DND-41 (cell line): ENCODE results near the gene RHBDF2.
A peak's percentile ranks its signal among the peaks of the same experiment; 100 is the strongest.

Experiments used
- EZH2 ChIP-seq: IDR thresholded peaks from 3 replicates; pipeline ENCODE4 v1.6.1; 2012; ENCODE audit warnings: borderline replicate concordance, low read depth, mild to moderate bottlenecking, moderate library complexity, low read length, inconsistent platforms; ENCODE audit not compliant: severe bottlenecking
- TF ChIP-seq, protein P1 (sequence below): IDR thresholded peaks from 2 replicates; pipeline ENCODE4 v1.5.1; 2012; ENCODE audit warnings: borderline replicate concordance, low read length, moderate library complexity, mild to moderate bottlenecking; ENCODE audit not compliant: poor library complexity, severe bottlenecking; ENCODE audit errors: extremely low read depth

DNA sequence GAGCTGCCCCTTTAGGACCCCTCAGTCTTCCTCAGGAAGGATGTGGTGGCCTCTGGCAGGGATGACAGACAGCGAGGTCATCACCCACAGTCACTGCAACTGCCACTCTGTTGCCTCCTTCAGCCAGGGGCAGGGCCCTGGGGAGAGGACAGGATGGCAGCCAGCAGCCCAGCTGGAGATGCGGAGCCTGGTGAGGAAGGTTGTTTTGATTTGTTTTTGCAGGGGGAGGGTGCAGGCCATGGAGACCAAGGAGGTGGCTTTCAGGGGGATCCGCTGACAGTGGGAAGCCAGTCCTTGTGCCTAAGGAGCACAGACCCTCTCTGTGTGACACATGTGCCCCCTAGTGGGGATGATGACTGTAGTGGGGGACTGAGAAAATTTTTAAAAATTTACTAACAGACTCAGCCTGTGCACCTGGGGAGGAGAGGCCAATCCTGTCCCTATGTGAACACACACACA, 46.0 kb upstream of the RHBDF2 start:
- TF ChIP-seq, protein P1, sequence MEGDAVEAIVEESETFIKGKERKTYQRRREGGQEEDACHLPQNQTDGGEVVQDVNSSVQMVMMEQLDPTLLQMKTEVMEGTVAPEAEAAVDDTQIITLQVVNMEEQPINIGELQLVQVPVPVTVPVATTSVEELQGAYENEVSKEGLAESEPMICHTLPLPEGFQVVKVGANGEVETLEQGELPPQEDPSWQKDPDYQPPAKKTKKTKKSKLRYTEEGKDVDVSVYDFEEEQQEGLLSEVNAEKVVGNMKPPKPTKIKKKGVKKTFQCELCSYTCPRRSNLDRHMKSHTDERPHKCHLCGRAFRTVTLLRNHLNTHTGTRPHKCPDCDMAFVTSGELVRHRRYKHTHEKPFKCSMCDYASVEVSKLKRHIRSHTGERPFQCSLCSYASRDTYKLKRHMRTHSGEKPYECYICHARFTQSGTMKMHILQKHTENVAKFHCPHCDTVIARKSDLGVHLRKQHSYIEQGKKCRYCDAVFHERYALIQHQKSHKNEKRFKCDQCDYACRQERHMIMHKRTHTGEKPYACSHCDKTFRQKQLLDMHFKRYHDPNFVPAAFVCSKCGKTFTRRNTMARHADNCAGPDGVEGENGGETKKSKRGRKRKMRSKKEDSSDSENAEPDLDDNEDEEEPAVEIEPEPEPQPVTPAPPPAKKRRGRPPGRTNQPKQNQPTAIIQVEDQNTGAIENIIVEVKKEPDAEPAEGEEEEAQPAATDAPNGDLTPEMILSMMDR = peak; percentile 75
- TF ChIP-seq EZH2 = no peak
